Tibial nerve (tissue), 4 donors: ENCODE results near the gene PRDX5. TPM values are rescaled to one million over a fixed set of nuclear protein-coding genes. Genes with fewer than 3 reads are reported as not detected.

Experiments used
- DNase-seq, 2 donors: peaks; one replicate each; pipeline ENCODE4 v3.0.0-alpha.2; 2019; ENCODE audit warnings: low spot score in 2 of 2
- H3K27ac ChIP-seq, 4 donors: fragments of 200-600 bp; sonication (generic) in 3 of 4; one replicate each; pipeline ENCODE4 v1.5.1; 2017 to 2019; ENCODE audit warnings: mild to moderate bottlenecking in 1 of 4
- H3K27me3 ChIP-seq, 2 donors: fragments of 200-600 bp; sonication (generic) in 1 of 2; one replicate each; pipeline versions ENCODE4 v1.5.1 to v1.6.0; 2017 to 2019
- H3K36me3 ChIP-seq, 3 donors: fragments of 200-600 bp; sonication (generic); one replicate each; pipeline ENCODE4 v1.5.1; 2018 to 2019
- H3K4me1 ChIP-seq, 4 donors: fragments of 200-600 bp; sonication (generic) in 3 of 4; one replicate each; pipeline ENCODE4 v1.5.1; 2017 to 2019
- H3K4me3 ChIP-seq, 4 donors: fragments of 200-600 bp; sonication (generic) in 3 of 4; one replicate each; pipeline ENCODE4 v1.5.1; 2017 to 2019; ENCODE audit warnings: mild to moderate bottlenecking in 1 of 4, moderate library complexity in 1 of 4
- H3K9me3 ChIP-seq, 4 donors: fragments of 200-600 bp; sonication (generic) in 3 of 4; one replicate each; pipeline ENCODE4 v1.5.1; 2017 to 2019
- CTCF ChIP-seq, 5 experiments: fragments of 200-600 bp in 3 of 5; fragments of 450-650 bp in 2 of 5; sonication (generic) in 3 of 5; IDR thresholded peaks; one replicate each; pipeline ENCODE4 v1.5.1; 2016 to 2019; ENCODE audit warnings: antibody characterized with exemption in 5 of 5, mild to moderate bottlenecking in 3 of 5, moderate library complexity in 2 of 5
- EP300 ChIP-seq, 2 donors: sonication (generic); formaldehyde crosslinking; IDR thresholded peaks; one replicate each; pipeline ENCODE4 v1.6.1; 2017; ENCODE audit warnings: antibody characterized with exemption in 2 of 2, mild to moderate bottlenecking in 1 of 2
- POLR2A ChIP-seq, 2 donors: fragments of 450-650 bp; IDR thresholded peaks; one replicate each; pipeline ENCODE4 v1.6.1; 2017; ENCODE audit warnings: antibody characterized with exemption in 2 of 2, mild to moderate bottlenecking in 2 of 2, moderate library complexity in 2 of 2
- WGBS, 2 donors: methylation state at CpG; one replicate each; pipeline ENCODE4 v1.1.5; 2018; 5-methylcytosine and 5-hydroxymethylcytosine counted together
- total RNA-seq, 4 donors: library from RNA; depleted of rRNA; stranded (reverse); fragments of >200 nt; gene quantifications; one replicate each; pipeline ENCODE4 v1.1.0, GENCODE V29; 2016

The PRDX5 gene
- total RNA-seq, 4 donors from 2014 or later: 142 to 246 (median 204) TPM

GRCh38 chr11:64286801-64287159 lies 31.1 kb upstream of the PRDX5 start:
- 90% methylated on average over 8 to 9 of the region's 9 CpGs for WGBS, 2 donors
- Histone ChIP-seq H3K9me3 (no peaks in the 10 kb centered on the region), H3K4me3 (no peak overlapping the region), H3K27me3 (peaks cover 0 to 19% of the 10 kb centered on the region in 2 donors), H3K4me1 (peaks cover 0 to 39% (median 25%) of the 10 kb centered on the region in 4 donors), H3K36me3 (peaks cover 0 to 24% (median 0%) of the 10 kb centered on the region in 3 donors), H3K27ac (no peak overlapping the region)
- DNase-seq: no peak
- TF ChIP-seq EP300 (IDR thresholded peaks at IDR 0.05) (no peak), CTCF (IDR thresholded peaks at IDR 0.05) (no peak), POLR2A (IDR thresholded peaks at IDR 0.05) (no peak)

- WGBS, 2 donors: 90 to 93% methylated on average over 21 to 32 of the region's 33 CpGs
- TF ChIP-seq EP300 (IDR thresholded peaks at IDR 0.05) (no peak), POLR2A (IDR thresholded peaks at IDR 0.05) (no peak)
- no peak for DNase-seq
Measured at GRCh38 chr11:64287676-64288352, 30.1 kb upstream of the PRDX5 start.

GRCh38 chr11:64288353-64288750 lies 29.6 kb upstream of the PRDX5 start:
- H3K9me3 ChIP-seq: no peaks in the 10 kb centered on the region
- TF ChIP-seq CTCF (IDR thresholded peaks at IDR 0.05) (no peak), POLR2A (IDR thresholded peaks at IDR 0.05) (no peak), EP300 (IDR thresholded peaks at IDR 0.05) (no peak)
- 78 to 84% methylated on average over 8 to 9 of the region's 9 CpGs for WGBS, 2 donors
- H3K4me1 ChIP-seq: peaks cover 0 to 43% (median 25%) of the 10 kb centered on the region in 4 donors
- H3K36me3 ChIP-seq: peaks cover 0 to 18% (median 0%) of the 10 kb centered on the region in 3 donors
- H3K27me3 ChIP-seq: peaks cover 0 to 33% of the 10 kb centered on the region in 2 donors
- H3K27ac ChIP-seq: no peak overlapping the region
- no peak overlapping the region for H3K4me3 ChIP-seq
- no peak for DNase-seq

More at GRCh38 chr11:64287676-64288352, 30.1 kb upstream of the PRDX5 start:
- no peaks in the 10 kb centered on the region for H3K9me3 ChIP-seq
- peaks cover 0 to 46% (median 29%) of the 10 kb centered on the region in 4 donors for H3K4me1 ChIP-seq
- H3K4me3 ChIP-seq: no peak overlapping the region
- H3K27me3 ChIP-seq: peaks cover 0 to 28% of the 10 kb centered on the region in 2 donors
- peaks cover 0 to 18% (median 0%) of the 10 kb centered on the region in 3 donors for H3K36me3 ChIP-seq
- H3K27ac ChIP-seq: no peak overlapping the region

- Histone ChIP-seq H3K27me3 (peaks cover 0 to 40% of the 10 kb centered on the region in 2 donors), H3K9me3 (no peaks in the 10 kb centered on the region), H3K36me3 (peaks cover 0 to 18% (median 0%) of the 10 kb centered on the region in 3 donors), H3K27ac (no peak overlapping the region), H3K4me1 (peaks cover 0 to 35% (median 17%) of the 10 kb centered on the region in 4 donors), H3K4me3 (no peak overlapping the region)
- TF ChIP-seq POLR2A (IDR thresholded peaks at IDR 0.05) (no peak), EP300 (IDR thresholded peaks at IDR 0.05) (no peak), CTCF (IDR thresholded peaks at IDR 0.05) (no peak)
- WGBS, 2 donors: 92 to 93% methylated on average over 13 of the region's 13 CpGs
- no peak for DNase-seq
Measured at GRCh38 chr11:64289002-64289564, 28.8 kb upstream of the PRDX5 start.

- Histone ChIP-seq H3K9me3 (no peaks in the 10 kb centered on the region), H3K27ac (no peak overlapping the region), H3K27me3 (peaks cover 0 to 56% of the 10 kb centered on the region in 2 donors), H3K4me3 (no peak overlapping the region), H3K36me3 (peaks cover 0 to 18% (median 0%) of the 10 kb centered on the region in 3 donors), H3K4me1 (peaks cover 0 to 34% (median 15%) of the 10 kb centered on the region in 4 donors)
- DNase-seq: no peak
- 49 to 66% methylated on average over 7 to 10 of the region's 10 CpGs for WGBS, 2 donors
- TF ChIP-seq CTCF (IDR thresholded peaks at IDR 0.05): no peak
- no peak for TF ChIP-seq POLR2A (IDR thresholded peaks at IDR 0.05)
- no peak for TF ChIP-seq EP300 (IDR thresholded peaks at IDR 0.05)
Measured at GRCh38 chr11:64290352-64291261, 27.3 kb upstream of the PRDX5 start.
